Right renal cortex interstitium (tissue), 3 donors: ENCODE data around the gene NIPAL1. TPM values are rescaled to one million over a fixed set of nuclear protein-coding genes. Genes with fewer than 3 reads are reported as not detected.
"Not testable (repeated sequence)": the region's sequence is repeated elsewhere in the genome, so short reads cannot be mapped to it uniquely, and the experiment has no call there.

Source experiments
- DNase-seq, 3 donors: peaks; one replicate each; pipeline ENCODE4 v3.0.0-alpha.2; 2013; ENCODE audit warnings: low read depth in 3 of 3, low spot score in 2 of 3
- polyA plus RNA-seq, 3 donors: library from polyadenylated mRNA; unstranded; fragments of 120-200 nt; gene quantifications; one replicate each; pipeline ENCODE4 v1.2.1, GENCODE V29; 2013; ENCODE audit not compliant: insufficient read length in 3 of 3

NIPAL1 gene
- 10 to 100 TPM in 2 of 3 donors, 1 to 10 TPM in 1; 6.4 to 11.5 (median 10.9) TPM for polyA plus RNA-seq

GRCh38 chr4:48016141-48017107 is at the start of gene NIPAL1, which contains the start of gene CNGA1:
TSS of gene NIPAL1 (plus strand) at chr4:48016772. CDS start at chr4:48016840, 68 bp downstream.
TSS of gene CNGA1 (minus strand) at chr4:48016681. CDS start at chr4:47952689, 63,992 bp downstream.
- DNase-seq: peak; percentile 33 to 61 (median 54)

- DNase-seq: no peak
Observed at GRCh38 chr4:47968847-47969246, 47.7 kb upstream of the NIPAL1 start.

GRCh38 chr4:47972181-47972580 is 44.4 kb upstream of the NIPAL1 start:
- DNase-seq: no peak

GRCh38 chr4:47972721-47973120 is 43.9 kb upstream of the NIPAL1 start:
- no peak for DNase-seq

GRCh38 chr4:47974566-47974965 is 42.0 kb upstream of the NIPAL1 start:
- no peak for DNase-seq

GRCh38 chr4:47990145-47990544 is 26.4 kb upstream of the NIPAL1 start:
- DNase-seq: no peak

- not testable (repeated sequence) for DNase-seq
Observed at GRCh38 chr4:47992475-47992874, 24.1 kb upstream of the NIPAL1 start.

- DNase-seq: no peak
Observed at GRCh38 chr4:47996021-47996420, 20.6 kb upstream of the NIPAL1 start.

- no peak for DNase-seq
Observed at GRCh38 chr4:48002267-48002666, 14.3 kb upstream of the NIPAL1 start.

GRCh38 chr4:48003568-48003967 is 13.0 kb upstream of the NIPAL1 start:
- DNase-seq: not testable (repeated sequence)

- DNase-seq: no peak
Observed at GRCh38 chr4:48005781-48006180, 10.8 kb upstream of the NIPAL1 start.

GRCh38 chr4:48008021-48008596 is 8.5 kb upstream of the NIPAL1 start:
- no peak for DNase-seq

GRCh38 chr4:48010906-48011305 is 5.7 kb upstream of the NIPAL1 start:
- not testable (repeated sequence) for DNase-seq

GRCh38 chr4:48011722-48012121 is 4.8 kb upstream of the NIPAL1 start:
- no peak for DNase-seq

- DNase-seq: no peak
Observed at GRCh38 chr4:48012824-48013223, 3.7 kb upstream of the NIPAL1 start.

GRCh38 chr4:48015216-48015615 is 1.4 kb upstream of the NIPAL1 start:
- DNase-seq: no peak

GRCh38 chr4:48015678-48016077 is 894 bp upstream of the NIPAL1 start:
- no peak for DNase-seq

- DNase-seq: peak in 2 of 3 donors; percentile 25 to 47
Observed at GRCh38 chr4:48017108-48017571, 568 bp downstream of the NIPAL1 start.

- DNase-seq: no peak
Observed at GRCh38 chr4:48018112-48018511, 1.5 kb downstream of the NIPAL1 start.

- no peak for DNase-seq
Observed at GRCh38 chr4:48021100-48021499, 4.5 kb downstream of the NIPAL1 start.

- DNase-seq: no peak
Observed at GRCh38 chr4:48022192-48022799, 5.7 kb downstream of the NIPAL1 start.
